Neural cell (in vitro differentiated cells): ENCODE data around the gene AZI2. TPM values are rescaled to one million over a fixed set of nuclear protein-coding genes. Genes with fewer than 3 reads are reported as not detected.

Experiments used
- H2AFZ ChIP-seq: fragments of 200-600, 300-800 bp; sonication (generic), shearing (Covaris generic); 2 replicates; pipeline ENCODE4 v1.6.0; 2014; ENCODE audit warnings: low read depth, mild to moderate bottlenecking, antibody characterized with exemption, low read length, moderate library complexity
- H3F3A ChIP-seq: fragments of 200-600 bp; shearing (Covaris generic); 2 replicates; pipeline ENCODE4 v1.6.1; 2016; ENCODE audit warnings: mild to moderate bottlenecking, moderate library complexity, mixed read lengths, antibody characterized with exemption, low read length; ENCODE audit not compliant: insufficient read depth, poor library complexity, severe bottlenecking
- H3K27ac ChIP-seq: fragments of 200-600, 300-800 bp; sonication (generic), shearing (Covaris generic); 2 replicates; pipeline ENCODE4 v1.5.1; 2014; ENCODE audit warnings: mild to moderate bottlenecking, low read length, moderate library complexity
- H3K27me3 ChIP-seq: fragments of 300-800, 200-600 bp; sonication (generic), shearing (Covaris generic); 2 replicates; pipeline ENCODE4 v1.6.0; 2014; ENCODE audit warnings: mild to moderate bottlenecking, low read depth, low read length, moderate library complexity; ENCODE audit not compliant: insufficient read depth
- H3K36me3 ChIP-seq: fragments of 300-800, 200-600 bp; sonication (generic), shearing (Covaris generic); 2 replicates; pipeline ENCODE4 v1.5.1; 2014; ENCODE audit warnings: mild to moderate bottlenecking, antibody characterized with exemption, low read length, moderate library complexity; ENCODE audit not compliant: insufficient read depth
- H3K4me2 ChIP-seq: fragments of 300-800, 200-600 bp; sonication (generic), shearing (Covaris generic); 2 replicates; pipeline ENCODE4 v1.6.0; 2014; ENCODE audit warnings: mild to moderate bottlenecking, low read length
- H3K4me3 ChIP-seq: fragments of 300-800, 200-600 bp; sonication (generic), shearing (Covaris generic); 2 replicates; pipeline ENCODE4 v1.5.1; 2014; ENCODE audit warnings: mild to moderate bottlenecking, low read length, moderate library complexity
- H3K79me2 ChIP-seq: fragments of 200-600 bp; shearing (Covaris generic); replicated peaks from 2 replicates; pipeline ENCODE4 v1.6.0; 2014; ENCODE audit warnings: mild to moderate bottlenecking, low read length, moderate library complexity; ENCODE audit not compliant: insufficient read depth
- H3K9ac ChIP-seq: fragments of 300-800, 200-600 bp; sonication (generic), shearing (Covaris generic); 2 replicates; pipeline ENCODE4 v1.6.1; 2016; ENCODE audit warnings: mild to moderate bottlenecking, low read length, mixed read lengths
- H3K9me2 ChIP-seq: fragments of 200-600 bp; shearing (Covaris generic); 2 replicates; pipeline ENCODE4 v1.6.1; 2016; ENCODE audit warnings: mild to moderate bottlenecking, low read length, mixed read lengths; ENCODE audit not compliant: insufficient read depth
- H3K9me3 ChIP-seq: fragments of 200-600, 300-800 bp; sonication (generic), shearing (Covaris generic); 2 replicates; pipeline ENCODE4 v1.6.1; 2016; ENCODE audit warnings: mild to moderate bottlenecking, mixed run types, low read length, moderate library complexity, mixed read lengths
- H4K20me1 ChIP-seq: fragments of 200-600 bp; shearing (Covaris generic); 2 replicates; pipeline ENCODE4 v1.6.1; 2016; ENCODE audit warnings: mild to moderate bottlenecking, mixed run types; ENCODE audit not compliant: insufficient read depth
- EP300 ChIP-seq: fragments of 450-650 bp; conservative IDR thresholded peaks from 2 replicates; pipeline ENCODE4 v1.6.1; 2014; ENCODE audit warnings: antibody characterized with exemption, mild to moderate bottlenecking, moderate library complexity; ENCODE audit not compliant: poor library complexity, severe bottlenecking
- EZH2 ChIP-seq: fragments of 200-600, 300-800 bp; shearing (Covaris generic), sonication (generic); IDR thresholded peaks from 2 replicates; pipeline ENCODE4 v1.6.1; 2014; ENCODE audit warnings: antibody characterized with exemption, low read length, borderline replicate concordance, mild to moderate bottlenecking; ENCODE audit not compliant: insufficient read depth, poor library complexity, severe bottlenecking
- MXI1 ChIP-seq: fragments of 450-650 bp; conservative IDR thresholded peaks from 2 replicates; pipeline ENCODE4 v1.6.1; 2014; ENCODE audit warnings: antibody characterized with exemption, mild to moderate bottlenecking; ENCODE audit not compliant: poor library complexity, severe bottlenecking
- POLR2AphosphoS5 ChIP-seq: IDR thresholded peaks from 2 replicates; pipeline ENCODE4 v1.6.1; 2012
- RAD21 ChIP-seq: fragments of 450-650 bp; conservative IDR thresholded peaks from 2 replicates; pipeline ENCODE4 v1.6.1; 2014; ENCODE audit warnings: antibody characterized with exemption, mild to moderate bottlenecking, moderate library complexity
- REST ChIP-seq: IDR thresholded peaks from 2 replicates; pipeline ENCODE4 v1.6.1; 2012; ENCODE audit warnings: borderline replicate concordance
- SMC3 ChIP-seq: fragments of 450-650 bp; conservative IDR thresholded peaks from 2 replicates; pipeline ENCODE4 v1.6.1; 2014; ENCODE audit warnings: antibody characterized with exemption, mild to moderate bottlenecking, moderate library complexity; ENCODE audit not compliant: poor library complexity
- TAF1 ChIP-seq: IDR thresholded peaks from 2 replicates; pipeline ENCODE4 v1.6.1; 2012; ENCODE audit warnings: low read depth
- polyA plus RNA-seq: library from polyadenylated mRNA; depleted of rRNA; stranded (reverse); fragments of >200 nt; gene quantifications from 2 replicates; pipeline ENCODE4 v1.2.3, GENCODE V29; 2014
- TF ChIP-seq, protein P1 (sequence below): fragments of 450-650 bp; IDR thresholded peaks from 2 replicates; pipeline ENCODE4 v1.5.1; 2014; ENCODE audit warnings: antibody characterized with exemption, mild to moderate bottlenecking, moderate library complexity; ENCODE audit not compliant: poor library complexity, severe bottlenecking

Gene AZI2
- polyA plus RNA-seq, 1 donor from 2014 or later = 134 TPM

DNA sequence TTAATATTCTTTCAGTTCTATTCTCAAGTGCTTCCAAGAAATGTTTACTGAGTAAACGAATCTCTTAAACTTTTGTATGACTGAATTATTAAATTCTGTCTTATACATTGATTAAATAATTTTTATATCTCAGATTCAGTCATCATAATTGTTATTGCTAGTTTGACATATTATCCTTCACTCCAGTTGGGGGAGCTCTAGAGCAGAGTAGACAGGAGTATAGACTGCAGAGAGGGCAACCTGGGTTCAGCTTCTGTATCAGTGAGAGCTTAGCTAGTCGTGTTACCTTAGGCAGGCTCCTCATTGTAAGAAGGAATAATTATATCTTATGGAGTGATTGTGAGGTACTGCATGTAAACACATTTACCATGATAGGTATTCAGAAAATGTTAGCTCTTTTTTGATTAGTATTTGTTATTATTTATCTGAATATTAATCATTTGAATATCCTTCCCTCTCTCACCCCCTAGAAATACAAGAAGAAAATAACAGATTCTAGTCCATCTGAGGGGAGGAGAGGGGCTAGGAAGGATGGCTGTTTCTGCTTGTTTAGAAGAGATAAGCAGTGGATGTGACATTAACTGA, 31.1 kb downstream of the AZI2 start:
- no peaks in the 10 kb centered on the region for H3K27me3 ChIP-seq
- H3K27ac ChIP-seq = no peak overlapping the region
- H3K9me2 ChIP-seq = no peaks in the 10 kb centered on the region
- TF ChIP-seq SMC3 (no peak), TAF1 (no peak)
- TF ChIP-seq, protein P1, sequence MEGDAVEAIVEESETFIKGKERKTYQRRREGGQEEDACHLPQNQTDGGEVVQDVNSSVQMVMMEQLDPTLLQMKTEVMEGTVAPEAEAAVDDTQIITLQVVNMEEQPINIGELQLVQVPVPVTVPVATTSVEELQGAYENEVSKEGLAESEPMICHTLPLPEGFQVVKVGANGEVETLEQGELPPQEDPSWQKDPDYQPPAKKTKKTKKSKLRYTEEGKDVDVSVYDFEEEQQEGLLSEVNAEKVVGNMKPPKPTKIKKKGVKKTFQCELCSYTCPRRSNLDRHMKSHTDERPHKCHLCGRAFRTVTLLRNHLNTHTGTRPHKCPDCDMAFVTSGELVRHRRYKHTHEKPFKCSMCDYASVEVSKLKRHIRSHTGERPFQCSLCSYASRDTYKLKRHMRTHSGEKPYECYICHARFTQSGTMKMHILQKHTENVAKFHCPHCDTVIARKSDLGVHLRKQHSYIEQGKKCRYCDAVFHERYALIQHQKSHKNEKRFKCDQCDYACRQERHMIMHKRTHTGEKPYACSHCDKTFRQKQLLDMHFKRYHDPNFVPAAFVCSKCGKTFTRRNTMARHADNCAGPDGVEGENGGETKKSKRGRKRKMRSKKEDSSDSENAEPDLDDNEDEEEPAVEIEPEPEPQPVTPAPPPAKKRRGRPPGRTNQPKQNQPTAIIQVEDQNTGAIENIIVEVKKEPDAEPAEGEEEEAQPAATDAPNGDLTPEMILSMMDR = peak; percentile 32
- no peak overlapping the region for H3K4me2 ChIP-seq
- no peaks in the 10 kb centered on the region for H4K20me1 ChIP-seq
- no peak overlapping the region for H3K9ac ChIP-seq
- no peak overlapping the region for H2AFZ ChIP-seq
- H3K9me3 ChIP-seq = no peaks in the 10 kb centered on the region
- H3K36me3 ChIP-seq = no peaks in the 10 kb centered on the region
- H3K79me2 ChIP-seq = no peaks in the 10 kb centered on the region
- H3K4me3 ChIP-seq = no peak overlapping the region
- H3F3A ChIP-seq = no peaks in the 10 kb centered on the region

GRCh38 chr3:28316226-28316625, 32.4 kb downstream of the AZI2 start:
- H3K9ac ChIP-seq = no peak overlapping the region
- TF ChIP-seq SMC3 = no peak
- TF ChIP-seq TAF1 = no peak
- TF ChIP-seq, protein P1 = no peak
- TF ChIP-seq RAD21 = no peak
- no peak for TF ChIP-seq POLR2AphosphoS5
- TF ChIP-seq EP300 = no peak
- no peak for TF ChIP-seq MXI1
- TF ChIP-seq EZH2 = no peak
- TF ChIP-seq REST = no peak
- H2AFZ ChIP-seq = no peak overlapping the region

More at GRCh38 chr3:28316226-28316625, 32.4 kb downstream of the AZI2 start:
- Histone ChIP-seq H4K20me1 (no peaks in the 10 kb centered on the region), H3F3A (no peaks in the 10 kb centered on the region), H3K9me2 (no peaks in the 10 kb centered on the region), H3K9me3 (no peaks in the 10 kb centered on the region), H3K4me2 (no peak overlapping the region), H3K4me3 (no peak overlapping the region), H3K79me2 (no peaks in the 10 kb centered on the region), H3K36me3 (no peaks in the 10 kb centered on the region), H3K27me3 (no peaks in the 10 kb centered on the region), H3K27ac (no peak overlapping the region)
